NCI-H1048 (cell line): ENCODE measurements around the gene SCFD2.
"Not testable (repeated sequence)": the region's sequence is repeated elsewhere in the genome, so short reads cannot be mapped to it uniquely, and the experiment has no call there.

Experiments used
- DNase-seq: peaks from one replicate; lab custom pipeline; 2025; lab: John Stamatoyannopoulos, UW

Gene SCFD2

GRCh38 chr4:53044651-53044960 is 321.3 kb downstream of the SCFD2 start:
- DNase-seq, result no peak

GRCh38 chr4:53043891-53044650 is 321.8 kb downstream of the SCFD2 start:
- DNase-seq, result no peak

DNA sequence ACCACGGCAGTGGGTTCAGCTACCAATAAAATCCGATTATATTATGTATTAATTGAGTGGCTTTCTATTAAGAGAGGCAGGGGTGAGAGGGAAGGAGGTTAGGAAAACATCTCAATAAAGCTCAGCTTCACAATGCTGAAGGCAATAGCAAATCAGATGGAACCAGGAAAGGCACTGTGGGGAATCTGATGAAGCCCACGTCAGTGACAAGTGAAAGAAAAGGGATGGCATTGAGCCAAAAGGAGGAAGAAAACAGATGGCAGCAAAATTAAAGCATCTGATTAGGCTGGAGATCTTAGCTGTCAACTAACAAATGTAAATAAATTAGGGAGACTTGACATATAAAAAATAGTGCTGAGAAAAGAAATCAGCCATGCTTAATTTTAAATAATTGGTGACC is 322.8 kb downstream of the SCFD2 start:
- DNase-seq, result no peak

DNA sequence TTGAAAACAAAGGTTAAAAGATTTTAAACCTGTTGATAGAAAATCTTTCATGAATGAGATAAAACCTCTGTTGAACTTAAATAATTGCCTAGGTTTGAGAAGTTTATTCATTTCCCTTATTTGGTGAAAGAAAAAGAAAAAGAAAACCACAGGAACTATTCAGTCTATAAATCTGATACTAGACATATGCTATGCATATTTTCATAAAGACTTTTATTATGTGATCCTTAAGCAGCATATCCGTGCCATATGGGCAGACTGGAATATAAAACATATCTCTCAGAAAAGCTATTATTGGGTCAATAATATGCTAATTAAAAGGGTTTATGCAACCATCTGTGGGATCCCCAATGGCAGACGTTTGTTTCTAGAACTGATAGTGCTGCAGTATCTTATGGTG is 325.0 kb downstream of the SCFD2 start:
- DNase-seq, result no peak

- no peak for DNase-seq
Measured at GRCh38 chr4:53040459-53040815, 325.4 kb downstream of the SCFD2 start.

DNA sequence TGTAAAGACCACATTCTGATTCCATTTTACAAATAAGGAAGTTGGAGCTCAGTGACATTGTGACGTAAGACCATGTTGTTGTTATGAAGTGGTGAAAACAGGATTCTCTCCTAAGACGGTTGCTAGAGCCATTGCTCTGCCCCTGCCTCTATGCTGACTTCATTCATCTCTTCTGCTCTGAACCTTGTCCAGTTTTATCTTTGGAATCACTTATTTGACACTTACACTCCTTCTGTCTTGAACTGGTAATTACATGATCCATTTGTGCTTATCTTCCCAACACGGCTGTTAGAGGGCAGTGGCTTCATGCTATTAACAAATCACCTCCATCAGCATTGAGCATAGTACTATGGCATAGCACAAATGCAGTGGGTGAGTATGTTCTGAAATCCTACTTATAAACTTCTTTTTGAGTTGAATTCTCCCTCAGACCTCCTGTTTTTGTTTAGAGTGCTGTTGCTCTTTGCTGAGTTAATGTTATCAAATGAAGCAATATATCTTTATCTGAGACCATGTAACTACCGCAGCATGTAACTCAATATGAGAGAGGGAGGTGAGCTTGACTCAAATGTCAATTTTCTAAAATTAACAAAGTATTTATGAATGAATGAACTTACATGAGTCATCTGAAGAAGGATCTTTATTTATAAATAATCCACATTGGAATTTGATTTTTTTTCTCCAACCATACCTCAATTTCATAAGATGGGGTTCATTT is 326.0 kb downstream of the SCFD2 start:
- no peak for DNase-seq

DNA sequence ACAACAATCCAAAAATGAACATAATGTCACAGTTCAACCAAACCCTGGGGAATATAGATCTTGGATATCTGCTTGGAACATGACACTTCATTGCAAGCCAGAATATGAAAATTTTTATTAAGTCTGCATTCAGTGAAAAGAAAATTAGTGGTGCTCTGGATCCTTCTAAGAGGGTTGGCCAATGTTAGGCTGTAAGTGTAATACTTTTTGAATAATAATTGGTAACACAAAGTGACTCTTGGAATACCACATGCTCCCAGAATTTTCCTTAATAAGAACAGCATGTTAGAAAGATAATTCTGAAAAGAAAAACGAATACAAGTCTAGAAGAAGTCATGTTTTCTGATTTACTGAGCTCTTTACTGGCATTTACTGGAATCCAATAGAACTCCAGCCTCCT is 328.0 kb downstream of the SCFD2 start:
- no peak for DNase-seq

- not testable (repeated sequence) for DNase-seq
Measured at GRCh38 chr4:53032908-53033307, 333.0 kb downstream of the SCFD2 start.

GRCh38 chr4:53026233-53026632 is 339.6 kb downstream of the SCFD2 start:
- DNase-seq, result no peak

- no peak for DNase-seq
Measured at GRCh38 chr4:53023677-53024299, 342.1 kb downstream of the SCFD2 start.

- no peak for DNase-seq
Measured at GRCh38 chr4:53022513-53023100, 343.3 kb downstream of the SCFD2 start.

DNA sequence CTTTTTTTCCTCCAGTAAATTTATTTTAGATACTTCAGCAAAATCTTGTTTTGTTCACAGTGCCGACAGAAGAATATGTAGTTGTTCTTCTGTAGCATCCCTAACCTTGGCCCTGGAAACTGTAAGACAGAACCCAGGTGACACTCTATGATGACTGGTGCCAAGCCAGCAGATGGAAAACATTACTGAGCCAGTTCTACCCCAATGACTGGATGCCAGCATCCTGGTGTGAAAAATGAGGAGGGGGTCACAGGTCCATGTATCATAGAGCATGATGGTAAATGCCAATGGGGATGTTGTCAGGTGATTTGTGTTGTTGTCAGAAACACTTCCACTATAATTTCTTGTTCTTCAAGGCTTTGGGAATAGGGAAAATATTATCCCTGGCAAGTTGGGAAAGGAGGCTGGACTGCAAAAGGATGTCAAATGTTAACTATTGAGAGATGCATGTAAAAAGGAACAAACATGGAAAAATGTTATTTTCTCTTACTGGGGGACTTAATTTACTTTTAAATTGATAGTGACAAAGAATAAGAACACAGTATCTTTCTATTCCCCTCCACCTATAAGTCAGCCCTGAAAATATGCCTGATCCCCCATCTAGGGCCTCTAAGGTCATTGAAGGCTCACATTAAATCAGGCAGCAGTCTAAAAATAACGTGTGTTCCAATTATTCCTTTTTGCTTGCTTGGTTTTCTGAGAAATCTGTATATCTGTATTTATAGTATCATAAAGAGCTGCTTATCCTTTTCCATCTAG is 343.9 kb downstream of the SCFD2 start:
- no peak for DNase-seq

DNA sequence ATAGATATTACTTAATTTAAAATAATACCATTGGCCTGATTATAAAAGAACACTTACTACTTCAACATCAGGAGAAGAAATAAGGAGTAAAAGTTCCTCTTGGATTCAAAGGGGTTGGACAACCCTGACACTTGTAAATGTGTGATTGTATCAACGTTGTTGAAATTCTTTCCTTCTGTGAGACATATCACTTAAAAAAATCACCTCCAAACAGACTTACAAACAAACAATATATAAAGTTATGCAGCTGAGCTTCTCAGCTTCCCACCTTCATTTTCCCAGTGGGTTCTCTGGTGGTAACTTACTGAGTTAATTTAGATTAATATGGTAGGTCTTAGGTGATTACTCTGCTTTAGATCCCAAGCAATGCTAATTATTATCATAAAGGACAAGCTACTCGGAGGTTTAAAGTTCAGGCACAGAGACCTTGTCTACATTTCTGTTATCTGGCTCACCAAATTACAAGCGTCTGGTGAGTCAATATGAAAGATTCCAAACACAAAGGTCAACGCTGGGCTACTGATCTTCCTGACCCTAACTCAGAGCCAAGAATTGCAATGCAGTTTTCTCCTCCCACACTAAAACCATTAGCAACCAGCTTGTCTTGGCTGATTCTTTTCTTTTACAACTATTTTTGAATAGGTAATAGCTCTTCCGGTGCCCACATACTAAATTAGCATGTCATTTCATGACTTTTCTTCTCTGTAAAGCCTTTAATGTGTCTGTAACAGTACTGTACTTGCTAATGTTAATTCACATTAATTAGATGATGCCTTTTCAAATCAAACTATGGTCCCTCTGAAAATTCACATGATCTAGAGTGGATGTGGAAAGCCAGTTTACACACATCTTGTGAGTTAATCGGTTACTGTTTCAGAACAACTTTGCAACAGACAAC is 346.1 kb downstream of the SCFD2 start:
- DNase-seq, result no peak

DNA sequence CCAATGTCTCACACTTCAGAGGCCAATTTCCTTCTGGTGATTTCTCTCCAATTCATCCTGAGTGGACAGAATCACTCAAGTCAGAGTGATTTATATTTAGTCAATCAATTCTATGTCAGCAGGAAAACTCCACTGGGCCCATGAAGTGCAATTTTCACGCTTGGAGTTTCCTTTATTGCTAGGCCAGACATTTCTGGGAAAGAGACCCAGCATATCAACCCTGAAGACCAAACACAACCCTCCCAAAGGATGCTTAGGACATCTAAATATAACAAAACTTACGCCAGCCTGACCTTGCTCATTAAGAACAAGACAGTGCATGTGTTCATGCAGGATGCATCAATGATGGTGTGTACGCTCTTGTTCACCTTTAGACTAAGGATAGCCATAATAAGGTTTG is 347.4 kb downstream of the SCFD2 start:
- DNase-seq, result no peak

GRCh38 chr4:53016099-53016820 is 349.6 kb downstream of the SCFD2 start:
- DNase-seq, result no peak

DNA sequence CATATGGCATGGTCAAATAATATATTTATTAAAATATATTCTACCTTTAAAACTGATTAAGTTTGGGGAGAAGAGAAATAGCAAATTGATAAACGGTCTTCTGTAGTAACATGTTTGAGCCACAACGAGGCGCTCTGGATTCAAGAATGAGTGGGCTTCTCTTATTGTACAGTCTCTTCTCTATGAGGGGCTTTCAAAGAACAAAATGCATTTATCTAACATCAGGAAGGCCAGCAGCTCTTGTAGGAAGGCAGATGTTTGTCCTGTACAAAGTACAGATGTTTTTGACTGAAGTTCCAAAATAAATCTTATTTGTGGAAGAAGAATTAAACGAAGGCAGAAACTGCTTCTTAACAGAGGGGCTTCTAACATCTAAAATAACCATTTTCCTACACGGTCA is 350.2 kb downstream of the SCFD2 start:
- peak; percentile 14 for DNase-seq

GRCh38 chr4:53014881-53015280 is 351.0 kb downstream of the SCFD2 start:
- DNase-seq, result no peak

- no peak for DNase-seq
Measured at GRCh38 chr4:53013873-53014775, 351.7 kb downstream of the SCFD2 start.

GRCh38 chr4:53012738-53013137 is 353.1 kb downstream of the SCFD2 start:
- no peak for DNase-seq
